GM12874 (cell line): ENCODE results near the gene SHISA6.

Experiments
- CTCF ChIP-seq: IDR thresholded peaks from 2 replicates; pipeline ENCODE4 v1.5.1; 2011; ENCODE audit warnings: low read depth, mild to moderate bottlenecking, control low read depth, low read length, moderate library complexity; ENCODE audit not compliant: insufficient read depth

SHISA6 gene

GRCh38 chr17:11331547-11332513, 90.8 kb downstream of the SHISA6 start:
- no peak for TF ChIP-seq CTCF

GRCh38 chr17:11332706-11333105, 91.7 kb downstream of the SHISA6 start:
- no peak for TF ChIP-seq CTCF

GRCh38 chr17:11334493-11334892, 93.5 kb downstream of the SHISA6 start:
- TF ChIP-seq CTCF, result no peak

- no peak for TF ChIP-seq CTCF
Measured at GRCh38 chr17:11336290-11336689, 95.3 kb downstream of the SHISA6 start.

- no peak for TF ChIP-seq CTCF
Measured at GRCh38 chr17:11340803-11341202, 99.8 kb downstream of the SHISA6 start.

GRCh38 chr17:11342138-11342537, 101.1 kb downstream of the SHISA6 start:
- no peak for TF ChIP-seq CTCF

- no peak for TF ChIP-seq CTCF
Measured at GRCh38 chr17:11349106-11349505, 108.1 kb downstream of the SHISA6 start.
